Lung (tissue), 12 donors: ENCODE measurements around the gene IMPACT. TPM values are rescaled to one million over a fixed set of nuclear protein-coding genes. Genes with fewer than 3 reads are reported as not detected.

Experiments
- ATAC-seq: fragments of 200-7000 bp; cut with Tn5 transposase; one replicate; pipeline ENCODE4 v1.9.1; 2020; ENCODE audit warnings: moderate number of reproducible peaks; ENCODE audit not compliant: insufficient read depth, low FRiP score
- DNase-seq, 3 donors: peaks; one replicate each; pipeline ENCODE4 v3.0.0-alpha.2; 2013 to 2017
- H3K27ac ChIP-seq, 2 donors: one replicate each; pipeline ENCODE4 v1.5.1; 2013; ENCODE audit warnings: mild to moderate bottlenecking in 2 of 2, moderate library complexity in 2 of 2, control low read depth in 1 of 2, inconsistent platforms in 1 of 2, low read depth in 1 of 2, low read length in 1 of 2
- H3K27me3 ChIP-seq, 3 donors: one replicate each; pipeline ENCODE4 v1.5.1; 2013; ENCODE audit warnings: low read length in 2 of 3; ENCODE audit not compliant: control insufficient read depth in 3 of 3, insufficient read depth in 3 of 3
- H3K36me3 ChIP-seq, 4 donors: one replicate each; pipeline ENCODE4 v1.5.1; 2013; ENCODE audit warnings: low read length in 4 of 4, mild to moderate bottlenecking in 1 of 4, moderate library complexity in 1 of 4; ENCODE audit not compliant: control insufficient read depth in 4 of 4, insufficient read depth in 4 of 4
- H3K4me1 ChIP-seq, 5 donors: one replicate each; pipeline ENCODE4 v1.5.1; 2013; ENCODE audit warnings: low read length in 5 of 5, mild to moderate bottlenecking in 2 of 5, moderate library complexity in 1 of 5; ENCODE audit not compliant: control insufficient read depth in 5 of 5, insufficient read depth in 5 of 5
- H3K4me3 ChIP-seq: one replicate; pipeline ENCODE4 v1.5.1; 2013; ENCODE audit warnings: mild to moderate bottlenecking, control low read depth, moderate library complexity
- H3K9ac ChIP-seq, 2 donors: one replicate each; pipeline ENCODE4 v1.5.1; 2013; ENCODE audit warnings: low read length in 2 of 2, control low read depth in 1 of 2; ENCODE audit not compliant: insufficient read depth in 1 of 2
- H3K9me3 ChIP-seq, 4 donors: one replicate each; pipeline ENCODE4 v1.5.1; 2013; ENCODE audit warnings: low read length in 3 of 4, mild to moderate bottlenecking in 1 of 4, moderate library complexity in 1 of 4; ENCODE audit not compliant: control insufficient read depth in 4 of 4, insufficient read depth in 3 of 4
- WGBS, 2 donors: extraction: QIAGEN DNeasy Blood & Tissue Kit; methylation state at CpG; one replicate each; pipeline ENCODE4 v1.1.7; 2013; 5-methylcytosine and 5-hydroxymethylcytosine counted together
- polyA plus RNA-seq, 2 donors: library from polyadenylated mRNA; stranded (reverse); fragments of 200-250 nt; gene quantifications; one replicate each; pipeline ENCODE4 v1.2.1, GENCODE V29; 2013
- total RNA-seq, 2 donors: library from RNA; depleted of rRNA in 1 of 2; stranded (reverse); fragments of >200 nt in 1 of 2; gene quantifications; one replicate each; pipeline ENCODE4 v1.2.1, GENCODE V29; 2014 to 2021
- TF ChIP-seq, protein P1 (sequence below): IDR thresholded peaks from 2 replicates; pipeline ENCODE4 v1.5.1; 2012; ENCODE audit warnings: mild to moderate bottlenecking; ENCODE audit errors: control extremely low read depth, extremely low read depth
- donor health status: control.
- donor health status: control.
- donor health status: Bipolar disorder and iron deficiency.
- donor health status: healthy.
- donor health status: DM: yes; HTN: yes; CAD: no.

IMPACT gene
- total and polyA plus RNA-seq, 4 donors, result 12.0 to 29.6 (median 25.0) TPM

DNA sequence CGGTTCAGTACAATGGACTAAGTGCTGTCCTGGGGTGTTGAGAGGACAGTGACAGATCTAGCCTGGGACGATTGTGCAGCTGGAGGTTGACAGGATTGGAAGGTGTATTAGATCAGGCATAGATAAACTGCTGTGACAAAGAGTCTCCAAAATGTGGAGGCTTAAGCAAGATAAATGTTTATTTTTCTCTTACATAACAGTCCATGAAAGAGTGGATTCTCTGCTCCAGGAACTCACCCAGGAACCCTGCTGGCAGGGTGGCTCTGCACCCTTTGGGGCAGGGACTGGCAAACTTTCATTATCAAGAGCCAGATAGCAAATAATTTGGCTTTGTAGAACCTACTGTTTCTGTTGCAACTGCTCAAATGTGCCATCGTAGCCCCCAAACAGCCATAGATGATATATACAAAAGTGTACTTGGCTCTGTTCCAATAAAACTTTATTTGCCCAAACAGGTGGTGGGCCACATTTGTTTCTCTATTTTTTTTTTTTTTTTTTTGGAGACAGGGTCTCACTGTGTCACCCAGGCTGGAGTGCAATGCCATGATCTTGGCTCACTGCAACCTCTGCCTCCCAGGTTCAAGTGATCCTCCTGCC lies 43.6 kb downstream of the IMPACT start:
- WGBS, 2 donors, result 81 to 88% methylated on average over 3 of the region's 3 CpGs
- Histone ChIP-seq H3K36me3 (no peaks in the 10 kb centered on the region), H3K9me3 (no peaks in the 10 kb centered on the region), H3K4me1 (no peaks in the 10 kb centered on the region), H3K9ac (no peak overlapping the region), H3K27ac (no peak overlapping the region), H3K27me3 (no peaks in the 10 kb centered on the region), H3K4me3 (no peak overlapping the region)
- TF ChIP-seq, protein P1, sequence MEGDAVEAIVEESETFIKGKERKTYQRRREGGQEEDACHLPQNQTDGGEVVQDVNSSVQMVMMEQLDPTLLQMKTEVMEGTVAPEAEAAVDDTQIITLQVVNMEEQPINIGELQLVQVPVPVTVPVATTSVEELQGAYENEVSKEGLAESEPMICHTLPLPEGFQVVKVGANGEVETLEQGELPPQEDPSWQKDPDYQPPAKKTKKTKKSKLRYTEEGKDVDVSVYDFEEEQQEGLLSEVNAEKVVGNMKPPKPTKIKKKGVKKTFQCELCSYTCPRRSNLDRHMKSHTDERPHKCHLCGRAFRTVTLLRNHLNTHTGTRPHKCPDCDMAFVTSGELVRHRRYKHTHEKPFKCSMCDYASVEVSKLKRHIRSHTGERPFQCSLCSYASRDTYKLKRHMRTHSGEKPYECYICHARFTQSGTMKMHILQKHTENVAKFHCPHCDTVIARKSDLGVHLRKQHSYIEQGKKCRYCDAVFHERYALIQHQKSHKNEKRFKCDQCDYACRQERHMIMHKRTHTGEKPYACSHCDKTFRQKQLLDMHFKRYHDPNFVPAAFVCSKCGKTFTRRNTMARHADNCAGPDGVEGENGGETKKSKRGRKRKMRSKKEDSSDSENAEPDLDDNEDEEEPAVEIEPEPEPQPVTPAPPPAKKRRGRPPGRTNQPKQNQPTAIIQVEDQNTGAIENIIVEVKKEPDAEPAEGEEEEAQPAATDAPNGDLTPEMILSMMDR, result no peak
- DNase-seq (no peak), ATAC-seq (no peak)

DNA sequence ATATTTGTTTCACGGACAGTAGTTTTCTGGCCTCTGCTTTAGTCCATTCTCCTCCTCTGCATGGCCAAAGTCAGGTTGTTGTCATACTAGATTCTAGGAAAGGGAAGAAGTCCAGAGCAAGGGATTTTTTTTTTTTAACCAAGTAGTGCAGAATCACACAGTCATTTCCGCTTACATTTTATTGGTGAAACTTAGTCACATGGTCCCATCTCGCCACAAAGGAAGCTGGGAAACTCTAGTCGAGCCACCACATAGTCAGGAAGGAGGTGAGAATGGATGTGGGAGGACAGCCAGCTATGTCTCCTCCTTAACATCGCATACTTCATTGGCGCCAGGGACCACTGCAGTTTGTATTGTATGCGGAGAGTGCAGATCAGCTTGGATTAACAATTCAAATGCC lies 44.3 kb downstream of the IMPACT start:
- H3K27me3 ChIP-seq, result no peaks in the 10 kb centered on the region
- no peaks in the 10 kb centered on the region for H3K4me1 ChIP-seq
- TF ChIP-seq, protein P1, result no peak
- H3K27ac ChIP-seq, result no peak overlapping the region
- no peaks in the 10 kb centered on the region for H3K36me3 ChIP-seq
- no peak overlapping the region for H3K4me3 ChIP-seq
- no peak for ATAC-seq
- no peak for DNase-seq
- no peaks in the 10 kb centered on the region for H3K9me3 ChIP-seq
- H3K9ac ChIP-seq, result no peak overlapping the region
- 86 to 88% methylated on average over 7 of the region's 7 CpGs for WGBS, 2 donors

DNA sequence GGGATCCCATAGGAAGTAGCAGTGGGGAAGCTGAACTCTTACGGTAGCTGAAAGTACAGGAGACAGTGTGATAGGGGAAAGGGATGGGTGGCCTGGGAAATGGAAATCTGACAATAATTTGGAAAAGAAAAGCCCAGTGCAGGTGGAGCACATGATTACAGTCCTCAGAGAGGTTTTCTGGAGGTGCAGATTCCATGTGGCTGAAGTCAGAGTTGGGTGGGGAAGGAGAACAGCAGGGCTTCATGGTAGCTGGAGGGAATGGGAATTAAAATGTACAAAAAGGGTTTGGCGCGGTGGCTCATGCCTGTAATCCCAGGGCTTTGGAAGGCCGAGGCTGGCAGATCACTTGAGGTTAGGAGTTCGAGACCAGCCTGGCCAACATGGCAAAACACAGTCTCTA lies 46.1 kb downstream of the IMPACT start:
- TF ChIP-seq, protein P1, result no peak
- no peak overlapping the region for H3K4me3 ChIP-seq
- H3K27ac ChIP-seq, result no peak overlapping the region
- H3K9ac ChIP-seq, result no peak overlapping the region
- ATAC-seq, result no peak
- 90 to 94% methylated on average over 5 of the region's 5 CpGs for WGBS, 2 donors
- H3K36me3 ChIP-seq, result no peaks in the 10 kb centered on the region
- no peaks in the 10 kb centered on the region for H3K27me3 ChIP-seq
- H3K4me1 ChIP-seq, result no peaks in the 10 kb centered on the region
- no peaks in the 10 kb centered on the region for H3K9me3 ChIP-seq
- DNase-seq, result no peak

DNA sequence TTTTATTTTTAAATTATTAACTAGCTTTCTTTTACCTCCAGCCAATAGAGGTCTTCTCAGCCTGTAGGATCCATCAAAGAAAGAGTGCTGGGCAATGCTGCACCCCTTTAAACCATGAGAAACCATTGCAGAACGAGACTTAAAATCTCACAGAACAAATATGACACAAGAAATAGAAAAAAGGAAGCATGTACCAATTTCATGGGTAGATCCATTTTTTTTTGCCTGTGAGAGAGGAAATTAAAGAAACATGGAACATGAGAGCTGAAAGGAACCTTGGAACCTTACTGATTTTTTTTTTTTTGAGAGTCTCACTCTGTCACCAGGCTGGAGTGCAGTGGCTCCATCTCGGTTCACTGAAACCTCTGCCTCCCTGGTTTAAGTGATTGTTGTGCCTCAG lies 47.9 kb downstream of the IMPACT start:
- Histone ChIP-seq H3K36me3 (no peaks in the 10 kb centered on the region), H3K4me1 (no peaks in the 10 kb centered on the region), H3K9me3 (no peaks in the 10 kb centered on the region), H3K9ac (no peak overlapping the region), H3K27ac (no peak overlapping the region), H3K27me3 (no peaks in the 10 kb centered on the region), H3K4me3 (no peak overlapping the region)
- DNase-seq (no peak), ATAC-seq (no peak)
- WGBS, 2 donors, result 65 to 67% methylated on average over 2 of the region's 2 CpGs
- TF ChIP-seq, protein P1, result no peak
